T-helper 9 cell (primary cell): Measurements from ENCODE around the gene IZUMO2.
"Not testable (repeated sequence)": the region's sequence is repeated elsewhere in the genome, so short reads cannot be mapped to it uniquely, and the experiment has no call there.

Experiments used
- DNase-seq: peaks from one replicate; pipeline ENCODE4 v3.0.0-alpha.2; 2020

Gene IZUMO2

DNA sequence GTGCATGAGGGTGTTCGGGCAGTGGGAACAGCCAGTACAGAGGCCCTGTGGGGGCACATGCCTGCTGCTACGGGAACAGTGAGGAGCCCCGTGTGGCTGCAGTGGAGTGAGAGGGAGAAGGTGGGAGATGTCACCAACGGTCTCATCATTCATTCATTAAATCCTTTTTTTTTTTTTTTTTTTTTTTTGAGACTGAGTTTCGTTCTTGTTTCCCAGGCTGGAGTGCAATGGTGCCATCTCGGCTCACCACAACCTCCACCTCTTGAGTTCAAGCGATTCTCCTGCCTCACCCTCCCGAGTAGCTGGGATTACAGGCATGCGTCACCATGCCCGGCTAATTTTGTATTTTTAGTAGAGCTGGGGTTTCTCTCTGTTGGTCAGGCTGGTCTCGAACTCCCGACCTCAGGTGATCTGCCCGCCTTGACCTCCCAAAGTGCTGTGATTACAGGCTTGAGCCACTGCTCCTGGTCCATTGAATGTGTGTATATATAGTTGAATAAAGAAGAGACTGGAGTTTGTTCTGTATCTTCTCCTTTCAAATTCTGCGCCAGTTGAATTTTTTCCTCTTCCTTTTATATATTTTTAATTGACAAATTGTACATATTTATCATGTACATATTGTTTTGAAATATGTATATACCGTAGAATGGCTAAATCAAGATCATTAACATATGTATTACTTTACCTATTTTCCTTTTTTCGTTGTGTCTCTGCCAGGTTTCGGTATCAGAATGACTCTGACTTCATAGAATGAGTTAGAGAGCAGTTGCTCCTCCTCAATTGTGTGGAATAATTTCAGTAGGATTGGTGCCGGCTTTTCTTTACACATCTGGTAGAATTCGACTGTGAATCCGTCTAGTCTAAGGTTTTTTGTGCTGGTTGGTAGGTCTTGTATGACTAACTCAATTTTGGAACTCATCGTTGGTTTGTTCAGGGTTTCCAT is 28.0 kb downstream of the IZUMO2 start:
- not testable (repeated sequence) for DNase-seq

GRCh38 chr19:50133518-50134492 is 29.3 kb downstream of the IZUMO2 start:
- DNase-seq = not testable (repeated sequence)

GRCh38 chr19:50104012-50104411 is 59.1 kb downstream of the IZUMO2 start:
- not testable (repeated sequence) for DNase-seq

- not testable (repeated sequence) for DNase-seq
Observed at GRCh38 chr19:50103405-50103804, 59.7 kb downstream of the IZUMO2 start.
